Nephron (organoid): Measurements from ENCODE around the gene IL3.

Experiments used
- H3K27ac Mint-ChIP-seq, 3 experiments: 2 replicates each; pipeline ENCODE4 v1.8.0; 2020; ENCODE audit warnings: mixed read lengths in 3 of 3, mild to moderate bottlenecking in 2 of 3, moderate library complexity in 1 of 3
- H3K27me3 Mint-ChIP-seq: 2 replicates; pipeline ENCODE4 v1.8.0; 2021; ENCODE audit warnings: low read depth, mild to moderate bottlenecking, moderate library complexity, mixed read lengths
- H3K36me3 Mint-ChIP-seq: 2 replicates; pipeline ENCODE4 v1.8.0; 2020; ENCODE audit warnings: low read depth, mixed read lengths
- H3K4me1 Mint-ChIP-seq: 2 replicates; pipeline ENCODE4 v1.8.0; 2020; ENCODE audit warnings: mixed read lengths
- H3K4me3 Mint-ChIP-seq, 3 experiments: 2 replicates each; pipeline ENCODE4 v1.8.0; 2020; ENCODE audit warnings: mild to moderate bottlenecking in 3 of 3, mixed read lengths in 3 of 3, moderate library complexity in 2 of 3
- H3K9me3 Mint-ChIP-seq: 2 replicates; pipeline ENCODE4 v1.8.0; 2020; ENCODE audit warnings: mixed read lengths
- CTCF ChIP-seq, 3 experiments: fragments of 200-600 bp; sonication (generic); IDR thresholded peaks; one replicate each; pipeline ENCODE4 v1.5.0; 2021; ENCODE audit warnings: antibody characterized with exemption in 3 of 3; ENCODE audit not compliant: unreplicated experiment in 3 of 3

The IL3 gene

GRCh38 chr5:132019857-132020555, 40.4 kb upstream of the IL3 start:
- Mint-ChIP-seq H3K27me3 (peaks cover 32% of the 10 kb centered on the region), H3K4me3 (no peak overlapping the region), H3K36me3 (no peaks in the 10 kb centered on the region), H3K4me1 (no peaks in the 10 kb centered on the region), H3K9me3 (no peaks in the 10 kb centered on the region), H3K27ac (no peak overlapping the region)
- TF ChIP-seq CTCF (IDR thresholded peaks at IDR 0.05; ENCODE audit: unreplicated experiment in 3 of 3), result no peak

GRCh38 chr5:132020568-132021339, 39.7 kb upstream of the IL3 start:
- H3K36me3 Mint-ChIP-seq, result no peaks in the 10 kb centered on the region
- TF ChIP-seq CTCF (IDR thresholded peaks at IDR 0.05; ENCODE audit: unreplicated experiment in 3 of 3), result no peak
- no peak overlapping the region for H3K4me3 Mint-ChIP-seq
- H3K27ac Mint-ChIP-seq, result no peak overlapping the region
- peaks cover 26% of the 10 kb centered on the region for H3K27me3 Mint-ChIP-seq
- H3K4me1 Mint-ChIP-seq, result no peaks in the 10 kb centered on the region
- H3K9me3 Mint-ChIP-seq, result no peaks in the 10 kb centered on the region

GRCh38 chr5:132021654-132022053, 38.8 kb upstream of the IL3 start:
- H3K9me3 Mint-ChIP-seq, result no peaks in the 10 kb centered on the region
- no peak overlapping the region for H3K4me3 Mint-ChIP-seq
- H3K36me3 Mint-ChIP-seq, result no peaks in the 10 kb centered on the region
- TF ChIP-seq CTCF (IDR thresholded peaks at IDR 0.05; ENCODE audit: unreplicated experiment in 3 of 3), result no peak
- H3K27me3 Mint-ChIP-seq, result peaks cover 19% of the 10 kb centered on the region
- no peaks in the 10 kb centered on the region for H3K4me1 Mint-ChIP-seq
- no peak overlapping the region for H3K27ac Mint-ChIP-seq

- Mint-ChIP-seq H3K27me3 (peaks cover 12% of the 10 kb centered on the region), H3K4me3 (no peak overlapping the region), H3K36me3 (no peaks in the 10 kb centered on the region), H3K27ac (no peak overlapping the region), H3K4me1 (no peaks in the 10 kb centered on the region), H3K9me3 (no peaks in the 10 kb centered on the region)
- TF ChIP-seq CTCF (IDR thresholded peaks at IDR 0.05; ENCODE audit: unreplicated experiment in 3 of 3), result no peak
These were observed 37.7 kb upstream of the IL3 start for GRCh38 chr5:132022737-132023136.

- Mint-ChIP-seq H3K4me1 (no peaks in the 10 kb centered on the region), H3K4me3 (no peak overlapping the region), H3K9me3 (no peaks in the 10 kb centered on the region), H3K36me3 (no peaks in the 10 kb centered on the region), H3K27me3 (peaks cover 5% of the 10 kb centered on the region), H3K27ac (no peak overlapping the region)
- TF ChIP-seq CTCF (IDR thresholded peaks at IDR 0.05; ENCODE audit: unreplicated experiment in 3 of 3), result no peak
These were observed 37.0 kb upstream of the IL3 start for GRCh38 chr5:132023258-132024116.
